Hepatocyte (in vitro differentiated cells): ENCODE data around the gene MBP. TPM values are rescaled to one million over a fixed set of nuclear protein-coding genes. Genes with fewer than 3 reads are reported as not detected.

Experiments
- DNase-seq: peaks from one replicate; pipeline ENCODE4 v3.0.0-alpha.2; 2016; ENCODE audit warnings: low spot score
- H2AFZ ChIP-seq: fragments of 200-600 bp; sonication (generic); 2 replicates; pipeline ENCODE4 v1.6.0; 2016; ENCODE audit warnings: antibody characterized with exemption, mild to moderate bottlenecking
- H3K27ac ChIP-seq: fragments of 200-600 bp; sonication (generic); 2 replicates; pipeline ENCODE4 v1.5.1; 2016; ENCODE audit warnings: mild to moderate bottlenecking
- H3K27me3 ChIP-seq: fragments of 200-600 bp; sonication (generic); 2 replicates; pipeline ENCODE4 v1.6.1; 2016
- H3K36me3 ChIP-seq: fragments of 200-600 bp; sonication (generic); replicated peaks from 2 replicates; pipeline ENCODE4 v1.5.1; 2016; ENCODE audit warnings: low read depth; ENCODE audit not compliant: insufficient read depth
- H3K4me1 ChIP-seq: fragments of 200-600 bp; sonication (generic); 2 replicates; pipeline ENCODE4 v1.5.1; 2016; ENCODE audit warnings: mild to moderate bottlenecking, moderate library complexity; ENCODE audit not compliant: insufficient read depth
- H3K4me2 ChIP-seq: fragments of 200-600 bp; sonication (generic); 2 replicates; pipeline ENCODE4 v1.6.0; 2016
- H3K4me3 ChIP-seq: fragments of 200-600 bp; sonication (generic); 2 replicates; pipeline ENCODE4 v1.5.1; 2016; ENCODE audit warnings: mild to moderate bottlenecking
- H3K79me2 ChIP-seq: fragments of 200-600 bp; sonication (generic); 2 replicates; pipeline ENCODE4 v1.6.0; 2017; ENCODE audit warnings: mild to moderate bottlenecking
- H3K9me2 ChIP-seq: fragments of 200-600 bp; sonication (generic); replicated peaks from 2 replicates; pipeline ENCODE4 v1.6.0; 2017; ENCODE audit warnings: mild to moderate bottlenecking; ENCODE audit not compliant: insufficient read depth
- H3K9me3 ChIP-seq: fragments of 200-600 bp; sonication (generic); 2 replicates; pipeline ENCODE4 v1.5.1; 2016; ENCODE audit warnings: low read depth, mild to moderate bottlenecking
- H4K20me1 ChIP-seq: fragments of 200-600 bp; sonication (generic); 2 replicates; pipeline ENCODE4 v1.6.0; 2016; ENCODE audit warnings: mild to moderate bottlenecking; ENCODE audit not compliant: insufficient read depth, poor library complexity, severe bottlenecking
- EZH2 ChIP-seq: fragments of 200-600 bp; sonication (generic); IDR thresholded peaks from 2 replicates; pipeline ENCODE4 v1.6.1; 2016; ENCODE audit warnings: antibody characterized with exemption, mild to moderate bottlenecking, borderline replicate concordance
- EZH2phosphoT487 ChIP-seq: fragments of 200-600 bp; sonication (generic); IDR thresholded peaks from one replicate; pipeline ENCODE4 v1.6.1; 2018; ENCODE audit warnings: antibody characterized with exemption, mild to moderate bottlenecking, low read depth, moderate library complexity; ENCODE audit not compliant: unreplicated experiment, severe bottlenecking
- WGBS: methylation state at CpG from one replicate; pipeline ENCODE4 v1.1.6; 2016; ENCODE audit warnings: low lambda C conversion rate; ENCODE audit errors: missing lambda C conversion rate; 5-methylcytosine and 5-hydroxymethylcytosine counted together
- polyA plus RNA-seq: library from polyadenylated mRNA; unstranded; fragments of >200 nt; fragmentation: Nextera tagmentation; extraction: Ambion mirVana; gene quantifications from 2 replicates; pipeline ENCODE4 v1.2.1, GENCODE V29; 2016
- total RNA-seq: library from RNA; depleted of rRNA; stranded (reverse); fragments of >200 nt; gene quantifications from 2 replicates; pipeline ENCODE4 v1.2.3, GENCODE V29; 2014
- TF ChIP-seq, protein P1 (sequence below): fragments of 200-600 bp; sonication (generic); IDR thresholded peaks from 2 replicates; pipeline ENCODE4 v1.5.1; 2016; ENCODE audit warnings: antibody characterized with exemption, mild to moderate bottlenecking; ENCODE audit not compliant: poor library complexity

The MBP gene
- total and polyA plus RNA-seq, 2 experiments from 2014 or later: 21.6 to 22.1 TPM

DNA sequence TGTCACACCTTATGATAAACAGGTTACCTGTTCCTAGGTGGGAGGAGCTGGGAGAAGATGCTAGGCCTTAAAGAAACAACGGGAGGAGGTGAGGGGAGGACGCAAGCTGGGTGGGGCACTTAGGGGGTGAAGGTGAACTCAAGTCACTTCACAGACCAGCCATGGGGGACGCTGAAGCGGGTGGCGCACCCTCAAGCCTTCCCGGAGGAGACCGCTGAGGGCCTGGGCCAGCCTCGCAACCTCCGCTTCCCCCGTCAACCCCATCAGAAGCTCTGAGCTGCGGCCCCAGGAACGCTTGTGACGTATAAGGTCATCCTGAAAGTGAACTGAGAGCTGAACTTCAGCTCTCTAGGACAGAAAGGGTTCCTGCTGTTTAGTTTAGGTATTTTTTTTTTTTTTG lies 133.5 kb downstream of the MBP start:
- no peaks in the 10 kb centered on the region for H3K9me3 ChIP-seq
- H3K9me2 ChIP-seq: no peaks in the 10 kb centered on the region
- no peaks in the 10 kb centered on the region for H3K79me2 ChIP-seq
- no peak for DNase-seq
- no peak overlapping the region for H2AFZ ChIP-seq
- 88% methylated on average over 13 of the region's 13 CpGs for WGBS
- H4K20me1 ChIP-seq: no peaks in the 10 kb centered on the region
- no peak overlapping the region for H3K4me3 ChIP-seq
- no peak overlapping the region for H3K4me2 ChIP-seq
- TF ChIP-seq EZH2: no peak
- TF ChIP-seq, protein P1, sequence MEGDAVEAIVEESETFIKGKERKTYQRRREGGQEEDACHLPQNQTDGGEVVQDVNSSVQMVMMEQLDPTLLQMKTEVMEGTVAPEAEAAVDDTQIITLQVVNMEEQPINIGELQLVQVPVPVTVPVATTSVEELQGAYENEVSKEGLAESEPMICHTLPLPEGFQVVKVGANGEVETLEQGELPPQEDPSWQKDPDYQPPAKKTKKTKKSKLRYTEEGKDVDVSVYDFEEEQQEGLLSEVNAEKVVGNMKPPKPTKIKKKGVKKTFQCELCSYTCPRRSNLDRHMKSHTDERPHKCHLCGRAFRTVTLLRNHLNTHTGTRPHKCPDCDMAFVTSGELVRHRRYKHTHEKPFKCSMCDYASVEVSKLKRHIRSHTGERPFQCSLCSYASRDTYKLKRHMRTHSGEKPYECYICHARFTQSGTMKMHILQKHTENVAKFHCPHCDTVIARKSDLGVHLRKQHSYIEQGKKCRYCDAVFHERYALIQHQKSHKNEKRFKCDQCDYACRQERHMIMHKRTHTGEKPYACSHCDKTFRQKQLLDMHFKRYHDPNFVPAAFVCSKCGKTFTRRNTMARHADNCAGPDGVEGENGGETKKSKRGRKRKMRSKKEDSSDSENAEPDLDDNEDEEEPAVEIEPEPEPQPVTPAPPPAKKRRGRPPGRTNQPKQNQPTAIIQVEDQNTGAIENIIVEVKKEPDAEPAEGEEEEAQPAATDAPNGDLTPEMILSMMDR: no peak
- TF ChIP-seq EZH2phosphoT487: no peak
- H3K36me3 ChIP-seq: no peaks in the 10 kb centered on the region
- H3K27ac ChIP-seq: no peak overlapping the region
- H3K27me3 ChIP-seq: no peaks in the 10 kb centered on the region
- peaks cover 3% of the 10 kb centered on the region for H3K4me1 ChIP-seq

- H3K36me3 ChIP-seq: no peaks in the 10 kb centered on the region
- no peaks in the 10 kb centered on the region for H3K9me3 ChIP-seq
- no peaks in the 10 kb centered on the region for H3K9me2 ChIP-seq
- no peak overlapping the region for H3K4me3 ChIP-seq
- H4K20me1 ChIP-seq: no peaks in the 10 kb centered on the region
- H2AFZ ChIP-seq: no peak overlapping the region
- 91% methylated on average over 35 of the region's 38 CpGs for WGBS
- no peaks in the 10 kb centered on the region for H3K79me2 ChIP-seq
- no peak overlapping the region for H3K4me2 ChIP-seq
- no peak overlapping the region for H3K27ac ChIP-seq
- no peaks in the 10 kb centered on the region for H3K27me3 ChIP-seq
- H3K4me1 ChIP-seq: peaks cover 9% of the 10 kb centered on the region
- TF ChIP-seq EZH2 (no peak), EZH2phosphoT487 (no peak)
- TF ChIP-seq, protein P1: no peak
- DNase-seq: no peak
These were observed 134.4 kb downstream of the MBP start for GRCh38 chr18:76997951-76998808.

- DNase-seq: no peak
- TF ChIP-seq, protein P1: no peak
- no peak for TF ChIP-seq EZH2
- no peak for TF ChIP-seq EZH2phosphoT487
- WGBS: 45% methylated on average over 5 of the region's 7 CpGs
These were observed 136.2 kb downstream of the MBP start for GRCh38 chr18:76996429-76996828.

More at GRCh38 chr18:76996429-76996828, 136.2 kb downstream of the MBP start:
- Histone ChIP-seq H3K79me2 (no peaks in the 10 kb centered on the region), H3K4me1 (peaks cover 9% of the 10 kb centered on the region), H3K9me2 (no peaks in the 10 kb centered on the region), H4K20me1 (no peaks in the 10 kb centered on the region), H3K36me3 (no peaks in the 10 kb centered on the region), H3K27me3 (no peaks in the 10 kb centered on the region), H2AFZ (no peak overlapping the region), H3K9me3 (no peaks in the 10 kb centered on the region), H3K4me2 (no peak overlapping the region), H3K4me3 (no peak overlapping the region), H3K27ac (no peak overlapping the region)
